Ascending aorta (tissue), 2 donors: ENCODE data around the gene FCGR3B. TPM values are rescaled to one million over a fixed set of nuclear protein-coding genes. Genes with fewer than 3 reads are reported as not detected.
"Not testable (repeated sequence)": the region's sequence is repeated elsewhere in the genome, so short reads cannot be mapped to it uniquely, and the experiment has no call there.

Experiments
- DNase-seq, 2 donors: peaks; one replicate each; pipeline ENCODE4 v3.0.0-alpha.2; 2019; ENCODE audit warnings: low spot score in 2 of 2
- H3K27ac ChIP-seq, 2 donors: fragments of 200-600 bp; sonication (generic); one replicate each; pipeline ENCODE4 v1.5.1; 2016 to 2017; ENCODE audit warnings: mild to moderate bottlenecking in 1 of 2
- H3K27me3 ChIP-seq: fragments of 200-600 bp; sonication (generic); one replicate; pipeline ENCODE4 v1.5.1; 2017
- H3K36me3 ChIP-seq, 2 donors: fragments of 200-600 bp; sonication (generic); one replicate each; pipeline ENCODE4 v1.5.1; 2016
- H3K4me1 ChIP-seq, 2 donors: fragments of 200-600 bp; sonication (generic); one replicate each; pipeline ENCODE4 v1.5.1; 2016 to 2017; ENCODE audit warnings: mild to moderate bottlenecking in 1 of 2
- H3K4me3 ChIP-seq, 2 donors: fragments of 200-600 bp; sonication (generic); one replicate each; pipeline ENCODE4 v1.5.1; 2016 to 2017; ENCODE audit warnings: mild to moderate bottlenecking in 1 of 2
- H3K9me3 ChIP-seq, 2 donors: fragments of 200-600 bp; sonication (generic); one replicate each; pipeline ENCODE4 v1.5.1; 2016
- intact Hi-C: fragments of 100-400 bp; cut with DNase I; formaldehyde crosslinking; loops from one replicate; pipeline ENCODE4 v1.15.1; 2023
- total RNA-seq: library from RNA; depleted of rRNA; stranded (reverse); fragments of >200 nt; gene quantifications from one replicate; pipeline ENCODE4 v1.1.0, GENCODE V29; 2016
- TF ChIP-seq, protein P1 (sequence below), 3 experiments: fragments of 200-600 bp in 2 of 3; fragments of 450-650 bp in 1 of 3; sonication (generic) in 2 of 3; IDR thresholded peaks; one replicate each; pipeline ENCODE4 v1.5.1; 2016 to 2019; ENCODE audit warnings: antibody characterized with exemption in 3 of 3, mild to moderate bottlenecking in 1 of 3, moderate library complexity in 1 of 3

FCGR3B gene
- not detected for total RNA-seq

DNA sequence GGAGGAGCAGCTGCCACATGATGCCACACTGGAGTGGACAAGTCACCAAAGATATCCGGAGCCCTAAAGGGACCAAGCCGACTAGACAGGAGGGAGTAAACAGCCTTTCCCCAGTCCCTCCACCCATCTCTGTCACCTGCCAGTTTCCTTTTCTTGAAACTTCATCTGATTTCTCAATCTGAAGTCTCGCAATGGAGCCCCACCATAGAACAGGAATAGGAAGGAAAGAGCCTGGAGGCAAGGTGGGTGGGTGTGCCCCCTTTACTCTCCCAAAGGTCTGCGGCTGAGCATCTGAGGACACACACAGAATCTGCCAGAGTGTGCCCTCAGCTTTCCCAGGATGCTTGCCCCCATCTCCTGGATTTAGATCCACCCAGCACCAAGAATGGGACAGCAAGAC is at the start of gene FCGR3B:
Gene FCGR3B, minus strand, starts transcription at position 101 of the 400 bp plus-strand sequence. Its CDS starts 82 bp downstream, at position 19.
- DNase-seq = no peak
- H3K9me3 ChIP-seq = no peaks in the 10 kb centered on the region
- no peaks in the 10 kb centered on the region for H3K4me1 ChIP-seq
- H3K36me3 ChIP-seq = no peaks in the 10 kb centered on the region
- intact Hi-C loops = no loop called here
- no peaks in the 10 kb centered on the region for H3K27me3 ChIP-seq
- TF ChIP-seq, protein P1, sequence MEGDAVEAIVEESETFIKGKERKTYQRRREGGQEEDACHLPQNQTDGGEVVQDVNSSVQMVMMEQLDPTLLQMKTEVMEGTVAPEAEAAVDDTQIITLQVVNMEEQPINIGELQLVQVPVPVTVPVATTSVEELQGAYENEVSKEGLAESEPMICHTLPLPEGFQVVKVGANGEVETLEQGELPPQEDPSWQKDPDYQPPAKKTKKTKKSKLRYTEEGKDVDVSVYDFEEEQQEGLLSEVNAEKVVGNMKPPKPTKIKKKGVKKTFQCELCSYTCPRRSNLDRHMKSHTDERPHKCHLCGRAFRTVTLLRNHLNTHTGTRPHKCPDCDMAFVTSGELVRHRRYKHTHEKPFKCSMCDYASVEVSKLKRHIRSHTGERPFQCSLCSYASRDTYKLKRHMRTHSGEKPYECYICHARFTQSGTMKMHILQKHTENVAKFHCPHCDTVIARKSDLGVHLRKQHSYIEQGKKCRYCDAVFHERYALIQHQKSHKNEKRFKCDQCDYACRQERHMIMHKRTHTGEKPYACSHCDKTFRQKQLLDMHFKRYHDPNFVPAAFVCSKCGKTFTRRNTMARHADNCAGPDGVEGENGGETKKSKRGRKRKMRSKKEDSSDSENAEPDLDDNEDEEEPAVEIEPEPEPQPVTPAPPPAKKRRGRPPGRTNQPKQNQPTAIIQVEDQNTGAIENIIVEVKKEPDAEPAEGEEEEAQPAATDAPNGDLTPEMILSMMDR (IDR thresholded peaks at IDR 0.05) = no peak
- H3K27ac ChIP-seq = no peak within 1 kb of the TSS
- no peak within 1 kb of the TSS for H3K4me3 ChIP-seq

DNA sequence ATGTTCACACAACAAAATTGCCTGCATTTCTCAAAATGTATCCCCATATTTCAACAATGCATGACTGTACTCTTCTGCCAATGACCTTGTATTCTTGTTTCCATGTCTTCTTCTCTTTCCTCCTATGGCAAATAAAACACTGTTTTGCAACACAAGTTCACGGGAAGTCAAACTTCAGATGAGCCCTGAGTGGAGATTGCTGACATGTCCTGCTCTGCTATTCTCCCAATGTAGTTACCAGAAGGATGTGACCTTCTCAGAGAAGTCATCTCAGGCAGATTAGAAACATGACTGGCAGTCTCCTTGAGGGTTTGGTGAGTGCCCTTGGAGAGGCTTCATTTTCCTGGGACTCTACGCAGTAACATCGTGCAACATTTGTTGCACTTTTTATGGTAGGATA is 47.5 kb upstream of the FCGR3B start:
- no peaks in the 10 kb centered on the region for H3K9me3 ChIP-seq
- no peak for DNase-seq
- no peak overlapping the region for H3K27ac ChIP-seq
- TF ChIP-seq, protein P1 (IDR thresholded peaks at IDR 0.05) = no peak
- no peak overlapping the region for H3K4me3 ChIP-seq
- intact Hi-C loops = no loop called here
- no peaks in the 10 kb centered on the region for H3K27me3 ChIP-seq
- no peaks in the 10 kb centered on the region for H3K36me3 ChIP-seq
- no peaks in the 10 kb centered on the region for H3K4me1 ChIP-seq

DNA sequence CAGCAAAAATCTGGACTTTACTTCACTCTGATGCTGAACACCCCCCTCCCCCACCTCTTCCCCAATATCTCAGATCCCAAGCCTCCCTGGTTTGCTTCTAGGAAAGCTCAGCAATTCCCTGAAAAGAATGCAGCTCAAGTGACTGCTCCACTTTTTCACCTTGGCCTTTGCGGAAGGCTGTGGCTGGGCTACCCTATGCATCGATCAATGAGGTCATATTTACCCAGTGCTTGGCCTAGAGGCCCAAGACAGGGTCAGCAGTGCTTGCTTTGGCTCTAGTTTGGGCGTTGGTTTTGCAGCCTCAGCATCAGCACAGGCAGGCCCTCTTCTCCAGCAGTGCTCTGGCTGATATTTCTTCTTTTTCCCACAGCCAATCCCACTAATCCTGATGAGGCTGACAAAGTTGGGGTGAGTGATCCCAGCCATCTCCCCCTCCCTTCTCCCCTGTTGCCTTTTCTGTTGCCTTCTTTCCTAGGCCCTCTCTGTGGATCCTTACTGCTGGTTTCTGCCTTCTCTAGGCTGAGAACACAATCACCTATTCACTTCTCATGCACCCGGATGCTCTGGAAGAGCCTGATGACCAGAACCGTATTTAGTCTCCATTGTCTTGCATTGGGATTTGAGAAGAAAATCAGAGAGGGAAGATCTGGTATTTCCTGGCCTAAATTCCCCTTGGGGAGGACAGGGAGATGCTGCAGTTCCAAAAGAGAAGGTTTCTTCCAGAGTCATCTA is 46.1 kb upstream of the FCGR3B start:
- no peaks in the 10 kb centered on the region for H3K36me3 ChIP-seq
- DNase-seq = no peak
- TF ChIP-seq, protein P1 (IDR thresholded peaks at IDR 0.05) = no peak
- no peaks in the 10 kb centered on the region for H3K9me3 ChIP-seq
- no peak overlapping the region for H3K27ac ChIP-seq
- no peak overlapping the region for H3K4me3 ChIP-seq
- intact Hi-C loops = no loop called here
- no peaks in the 10 kb centered on the region for H3K4me1 ChIP-seq
- H3K27me3 ChIP-seq = no peaks in the 10 kb centered on the region

DNA sequence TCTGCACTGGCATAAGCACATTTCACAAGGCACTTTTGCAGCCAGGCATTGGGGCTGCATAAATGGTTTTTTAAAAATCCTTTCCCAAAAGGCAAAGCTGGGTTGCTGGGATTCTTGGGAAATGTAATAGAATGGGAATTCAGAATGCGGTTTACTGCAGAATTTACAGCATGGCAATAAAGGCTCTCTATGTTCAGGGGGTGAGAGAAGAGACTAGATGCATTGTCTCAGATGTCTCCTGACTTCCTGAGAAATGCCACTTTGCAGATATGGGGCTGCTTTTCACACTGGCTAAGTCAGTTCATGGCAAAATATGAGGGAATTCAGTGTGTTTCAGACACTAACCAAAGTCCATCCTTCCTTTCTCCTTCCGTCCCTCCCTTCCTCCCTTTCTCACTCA is 45.5 kb upstream of the FCGR3B start:
- no peaks in the 10 kb centered on the region for H3K9me3 ChIP-seq
- H3K27me3 ChIP-seq = no peaks in the 10 kb centered on the region
- intact Hi-C loops = no loop called here
- DNase-seq = no peak
- no peak overlapping the region for H3K4me3 ChIP-seq
- no peaks in the 10 kb centered on the region for H3K4me1 ChIP-seq
- no peaks in the 10 kb centered on the region for H3K36me3 ChIP-seq
- TF ChIP-seq, protein P1 (IDR thresholded peaks at IDR 0.05) = no peak
- no peak overlapping the region for H3K27ac ChIP-seq

DNA sequence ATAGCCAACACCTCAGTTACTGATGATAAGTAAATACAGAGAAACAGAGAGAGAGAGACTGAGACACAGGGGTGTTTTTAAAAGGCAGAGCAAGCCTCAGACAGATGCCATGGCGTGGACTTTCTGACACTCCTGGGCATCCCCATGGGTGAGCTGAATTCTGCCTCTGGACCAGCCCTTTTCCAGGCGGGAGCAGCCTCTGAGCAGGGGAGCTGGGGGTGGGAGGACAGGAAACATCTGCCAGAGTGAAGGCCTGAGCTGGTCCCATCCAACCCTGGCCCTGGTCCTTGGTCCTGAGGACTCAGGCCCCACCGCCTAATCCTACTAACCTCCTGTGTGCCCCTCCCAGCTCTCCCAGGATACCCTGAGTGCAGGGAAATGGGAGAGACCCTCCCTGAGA is 43.9 kb upstream of the FCGR3B start:
- H3K36me3 ChIP-seq, intact Hi-C loops, H3K9me3 ChIP-seq, H3K4me3 ChIP-seq, H3K4me1 ChIP-seq, H3K27ac ChIP-seq, DNase-seq, H3K27me3 ChIP-seq: not testable (repeated sequence)

DNA sequence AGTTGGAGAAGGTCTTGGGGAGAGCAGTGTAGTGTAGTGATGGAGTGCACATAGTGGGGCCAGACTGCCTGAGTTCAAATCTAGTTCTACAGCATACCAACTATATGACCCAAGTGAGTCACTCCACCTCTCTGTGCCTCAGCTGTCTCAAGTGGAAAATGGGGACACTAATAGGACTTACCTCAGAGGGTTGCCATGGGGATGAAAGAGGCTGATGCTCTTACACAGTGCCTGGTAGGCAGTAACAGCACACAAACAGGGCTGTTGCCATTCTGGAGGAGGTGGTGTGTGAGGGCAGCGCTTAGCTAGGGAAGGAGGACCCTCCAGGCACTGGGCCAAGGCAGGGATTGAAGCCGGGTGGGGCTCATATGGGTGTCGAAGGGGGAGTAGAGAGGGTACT is 43.5 kb upstream of the FCGR3B start:
- H3K27ac ChIP-seq, H3K4me3 ChIP-seq, DNase-seq, H3K27me3 ChIP-seq, intact Hi-C loops, H3K4me1 ChIP-seq, H3K36me3 ChIP-seq, H3K9me3 ChIP-seq: not testable (repeated sequence)

DNA sequence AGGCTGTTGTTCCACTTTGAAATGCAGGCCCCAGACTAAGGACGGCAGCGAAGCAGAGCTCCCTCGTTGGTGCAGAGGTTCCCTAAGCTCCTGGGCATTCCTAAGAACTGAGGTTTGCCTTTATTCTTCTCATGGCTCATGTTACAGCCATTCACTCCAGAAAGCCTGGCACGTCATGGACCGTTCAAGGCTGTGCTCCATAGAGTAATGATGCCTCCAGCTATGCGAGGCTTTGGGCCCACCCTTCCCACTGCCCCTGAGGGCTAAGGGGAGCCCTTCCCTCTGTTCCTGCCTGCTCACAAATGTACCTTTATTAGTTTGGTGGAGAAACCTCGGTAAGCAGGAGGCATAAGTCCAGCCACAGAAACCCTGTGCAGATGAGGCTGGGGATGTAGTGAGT is 42.5 kb upstream of the FCGR3B start:
- H3K4me1 ChIP-seq = not testable (repeated sequence)

DNA sequence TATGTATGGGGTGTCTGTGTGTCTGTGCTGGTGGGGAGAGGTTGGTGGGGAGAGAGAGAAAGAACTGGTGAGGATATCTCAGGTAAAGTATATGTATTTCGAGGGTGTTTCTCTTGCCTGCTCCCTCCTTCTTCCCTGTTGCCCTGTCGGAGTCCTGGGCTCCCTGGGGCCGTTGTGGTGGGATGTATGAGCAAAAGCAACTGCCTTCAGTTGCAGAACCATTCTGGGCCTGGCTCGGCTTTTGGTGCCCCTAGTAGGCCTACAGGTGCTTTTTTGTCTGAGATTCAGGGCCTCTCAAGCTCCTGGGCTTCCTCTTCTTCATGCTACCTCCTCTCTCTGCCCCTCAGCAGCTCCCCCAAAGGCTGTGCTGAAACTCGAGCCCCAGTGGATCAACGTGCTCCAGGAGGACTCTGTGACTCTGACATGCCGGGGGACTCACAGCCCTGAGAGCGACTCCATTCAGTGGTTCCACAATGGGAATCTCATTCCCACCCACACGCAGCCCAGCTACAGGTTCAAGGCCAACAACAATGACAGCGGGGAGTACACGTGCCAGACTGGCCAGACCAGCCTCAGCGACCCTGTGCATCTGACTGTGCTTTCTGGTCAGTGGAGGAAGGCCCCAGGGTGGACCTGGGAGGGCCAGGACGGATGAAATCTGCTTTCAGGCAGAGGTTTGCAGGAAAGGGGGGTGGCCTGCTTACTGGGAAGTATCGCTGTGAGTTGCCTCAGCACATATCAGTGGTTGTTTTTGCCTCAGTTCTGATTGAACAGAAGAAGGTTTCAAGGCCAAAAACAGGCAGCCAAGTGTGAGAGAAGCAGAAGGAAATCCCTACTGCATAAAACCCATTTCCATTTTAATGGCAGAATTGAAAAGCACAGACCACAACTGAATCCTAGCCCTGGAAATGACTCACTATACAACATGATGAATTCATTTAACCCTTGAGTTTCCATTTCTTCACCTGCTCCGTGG is 40.4 kb upstream of the FCGR3B start:
- H3K27ac ChIP-seq = not testable (repeated sequence)

More for the DNA sequence above, 42.5 kb upstream of the FCGR3B start:
- DNase-seq, H3K36me3 ChIP-seq, H3K27ac ChIP-seq, H3K27me3 ChIP-seq, H3K9me3 ChIP-seq, intact Hi-C loops, H3K4me3 ChIP-seq: not testable (repeated sequence)

DNA sequence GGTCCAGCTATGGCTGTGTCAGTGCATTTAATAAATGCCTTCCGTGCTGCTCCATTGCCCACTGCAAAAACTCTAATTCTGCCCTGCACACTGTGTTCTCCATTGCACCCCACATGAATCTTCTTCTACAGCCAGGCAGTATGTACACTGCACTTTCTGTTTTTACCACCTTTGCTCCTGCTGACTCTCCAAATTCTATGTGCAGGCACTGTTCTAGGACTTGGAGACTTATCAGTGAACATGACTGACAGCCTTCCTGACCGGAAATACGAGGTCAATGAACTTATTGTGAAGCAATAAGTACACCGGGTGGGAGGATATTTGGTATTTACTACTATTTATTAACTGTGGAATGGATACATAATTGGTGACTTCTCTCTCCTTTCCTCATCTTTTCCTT is 33.7 kb upstream of the FCGR3B start:
- intact Hi-C loops = not testable (repeated sequence)

More for the DNA sequence above, 40.4 kb upstream of the FCGR3B start:
- H3K27me3 ChIP-seq, H3K9me3 ChIP-seq, H3K4me3 ChIP-seq, intact Hi-C loops, H3K4me1 ChIP-seq, H3K36me3 ChIP-seq, DNase-seq: not testable (repeated sequence)

DNA sequence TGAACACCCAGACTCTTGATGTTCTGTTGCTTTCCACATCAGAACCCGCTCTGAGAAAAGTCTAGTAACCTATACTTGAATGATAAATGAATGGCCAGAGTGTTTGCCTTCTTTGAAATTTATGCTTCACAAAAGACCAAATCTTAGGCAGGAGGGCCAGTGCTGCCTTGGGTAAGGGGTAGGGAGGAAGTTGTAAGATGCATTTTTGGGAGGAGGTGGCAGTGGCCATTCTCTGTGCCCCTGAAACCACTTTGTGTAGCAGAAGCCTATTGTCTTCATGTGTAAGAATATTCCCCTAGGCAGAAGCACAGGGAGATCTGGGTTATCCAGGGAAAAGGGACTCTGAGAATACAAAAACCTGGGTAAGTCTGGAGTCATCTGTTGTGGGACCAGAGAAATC is 32.6 kb upstream of the FCGR3B start:
- H3K4me3 ChIP-seq, H3K36me3 ChIP-seq, H3K9me3 ChIP-seq, intact Hi-C loops, DNase-seq, H3K27me3 ChIP-seq, H3K27ac ChIP-seq, H3K4me1 ChIP-seq: not testable (repeated sequence)

More for the DNA sequence above, 33.7 kb upstream of the FCGR3B start:
- H3K9me3 ChIP-seq, H3K4me1 ChIP-seq, H3K36me3 ChIP-seq, DNase-seq, H3K27ac ChIP-seq, H3K4me3 ChIP-seq, H3K27me3 ChIP-seq: not testable (repeated sequence)
